MM.1S (cell line): ENCODE measurements around the gene VSX1.

Experiments
- DNase-seq: peaks from one replicate; pipeline ENCODE4 v3.0.0-alpha.2; 2015
- H2AFZ ChIP-seq: fragments of 300-600 bp; sonication (generic); 2 replicates; pipeline ENCODE4 v1.6.0; 2016; ENCODE audit warnings: antibody characterized with exemption, low read length
- H3F3A ChIP-seq: fragments of 300-600 bp; sonication (generic); 2 replicates; pipeline ENCODE4 v1.6.1; 2016; ENCODE audit warnings: mild to moderate bottlenecking, antibody characterized with exemption, low read length, moderate library complexity, mixed read lengths; ENCODE audit not compliant: insufficient read depth
- H3K27ac ChIP-seq: fragments of 300-600 bp; sonication (generic); 2 replicates; pipeline ENCODE4 v1.5.1; 2016; ENCODE audit warnings: mild to moderate bottlenecking, low read length
- H3K27me3 ChIP-seq: fragments of 300-600 bp; sonication (generic); replicated peaks from 2 replicates; pipeline ENCODE4 v1.6.0; 2016; ENCODE audit warnings: low read length; ENCODE audit not compliant: insufficient read depth
- H3K36me3 ChIP-seq: fragments of 300-600 bp; sonication (generic); replicated peaks from 2 replicates; pipeline ENCODE4 v1.6.1; 2016; ENCODE audit warnings: mild to moderate bottlenecking, low read length, mixed read lengths; ENCODE audit not compliant: insufficient read depth
- H3K4me1 ChIP-seq: fragments of 300-600 bp; sonication (generic); 2 replicates; pipeline ENCODE4 v1.6.1; 2016; ENCODE audit warnings: low read length, mixed read lengths
- H3K4me2 ChIP-seq: fragments of 300-600 bp; sonication (generic); 2 replicates; pipeline ENCODE4 v1.6.0; 2016; ENCODE audit warnings: low read depth, low read length
- H3K4me3 ChIP-seq: fragments of 300-600 bp; sonication (generic); 2 replicates; pipeline ENCODE4 v1.5.1; 2016; ENCODE audit warnings: low read length, mixed read lengths
- H3K79me2 ChIP-seq: fragments of 300-600 bp; sonication (generic); 2 replicates; pipeline ENCODE4 v1.6.1; 2016; ENCODE audit warnings: mixed run types, low read length, mixed read lengths
- H3K9ac ChIP-seq: fragments of 300-600 bp; sonication (generic); 2 replicates; pipeline ENCODE4 v1.6.1; 2016; ENCODE audit warnings: low read length, mixed read lengths
- H3K9me2 ChIP-seq: fragments of 300-600 bp; sonication (generic); replicated peaks from 2 replicates; pipeline ENCODE4 v1.6.1; 2016; ENCODE audit warnings: mild to moderate bottlenecking, low read length, mixed read lengths; ENCODE audit not compliant: insufficient read depth
- H3K9me3 ChIP-seq: fragments of 300-600 bp; sonication (generic); replicated peaks from 2 replicates; pipeline ENCODE4 v1.6.1; 2016; ENCODE audit warnings: mild to moderate bottlenecking, low read length, mixed read lengths; ENCODE audit not compliant: insufficient read depth
- H4K20me1 ChIP-seq: fragments of 300-600 bp; sonication (generic); 2 replicates; pipeline ENCODE4 v1.6.1; 2016; ENCODE audit warnings: mild to moderate bottlenecking, low read length, moderate library complexity, mixed read lengths; ENCODE audit not compliant: insufficient read depth
- EZH2 ChIP-seq: fragments of 300-600 bp; sonication (generic); optimal IDR thresholded peaks from 2 replicates; pipeline ENCODE3; 2017; ENCODE audit warnings: low read depth, mild to moderate bottlenecking, antibody characterized with exemption, low read length, mixed read lengths
- EZH2phosphoT487 ChIP-seq: fragments of 300-600 bp; sonication (generic); IDR thresholded peaks from 2 replicates; pipeline ENCODE4 v1.6.1; 2018; ENCODE audit warnings: antibody characterized with exemption, low read length
- TF ChIP-seq, protein P1 (sequence below): fragments of 300-600 bp; sonication (generic); IDR thresholded peaks from 2 replicates; pipeline ENCODE4 v1.5.1; 2016; ENCODE audit warnings: antibody characterized with exemption, low read length, mixed read lengths

Gene VSX1

DNA sequence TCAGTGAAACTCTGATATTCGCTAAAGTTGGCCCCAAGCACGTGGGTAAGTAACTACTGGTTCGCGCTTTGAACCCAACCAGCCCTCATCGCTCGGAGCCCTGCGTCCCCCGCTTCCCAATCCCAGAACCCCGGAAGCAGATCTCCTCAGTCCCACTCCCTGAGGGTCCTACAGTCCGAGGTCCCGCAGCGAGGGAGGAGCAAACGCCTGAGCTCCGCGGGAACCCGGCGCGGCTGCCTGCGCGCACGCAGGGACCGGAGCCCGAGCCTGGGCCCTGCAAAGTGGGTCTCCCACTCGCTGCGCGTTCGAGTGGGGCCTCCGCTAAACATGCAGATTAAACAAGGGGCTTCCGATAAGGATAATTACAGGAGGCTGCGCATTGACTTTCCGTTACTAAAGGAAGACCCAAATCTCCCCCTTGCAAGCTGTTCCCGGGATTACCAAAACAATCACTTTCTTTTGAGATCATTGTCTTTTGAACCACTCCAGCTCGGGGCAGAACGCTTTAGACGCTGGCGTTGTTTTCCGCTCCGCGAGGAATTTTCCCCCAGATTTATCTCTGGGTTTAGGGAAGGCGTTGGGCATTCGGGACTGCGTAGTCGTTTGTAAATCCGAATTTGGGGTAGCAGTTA lies 1.3 kb upstream of the VSX1 start:
- H3K4me3 ChIP-seq: no peak overlapping the region
- H3K9ac ChIP-seq: no peak overlapping the region
- no peaks in the 10 kb centered on the region for H4K20me1 ChIP-seq
- no peaks in the 10 kb centered on the region for H3K9me2 ChIP-seq
- no peak overlapping the region for H2AFZ ChIP-seq
- no peaks in the 10 kb centered on the region for H3F3A ChIP-seq
- no peak for DNase-seq
- TF ChIP-seq EZH2 (no peak), EZH2phosphoT487 (no peak)
- TF ChIP-seq, protein P1, sequence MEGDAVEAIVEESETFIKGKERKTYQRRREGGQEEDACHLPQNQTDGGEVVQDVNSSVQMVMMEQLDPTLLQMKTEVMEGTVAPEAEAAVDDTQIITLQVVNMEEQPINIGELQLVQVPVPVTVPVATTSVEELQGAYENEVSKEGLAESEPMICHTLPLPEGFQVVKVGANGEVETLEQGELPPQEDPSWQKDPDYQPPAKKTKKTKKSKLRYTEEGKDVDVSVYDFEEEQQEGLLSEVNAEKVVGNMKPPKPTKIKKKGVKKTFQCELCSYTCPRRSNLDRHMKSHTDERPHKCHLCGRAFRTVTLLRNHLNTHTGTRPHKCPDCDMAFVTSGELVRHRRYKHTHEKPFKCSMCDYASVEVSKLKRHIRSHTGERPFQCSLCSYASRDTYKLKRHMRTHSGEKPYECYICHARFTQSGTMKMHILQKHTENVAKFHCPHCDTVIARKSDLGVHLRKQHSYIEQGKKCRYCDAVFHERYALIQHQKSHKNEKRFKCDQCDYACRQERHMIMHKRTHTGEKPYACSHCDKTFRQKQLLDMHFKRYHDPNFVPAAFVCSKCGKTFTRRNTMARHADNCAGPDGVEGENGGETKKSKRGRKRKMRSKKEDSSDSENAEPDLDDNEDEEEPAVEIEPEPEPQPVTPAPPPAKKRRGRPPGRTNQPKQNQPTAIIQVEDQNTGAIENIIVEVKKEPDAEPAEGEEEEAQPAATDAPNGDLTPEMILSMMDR: no peak
- no peaks in the 10 kb centered on the region for H3K4me1 ChIP-seq
- H3K4me2 ChIP-seq: peak overlapping the region; percentile 44; the same call in 1 of the 2 replicates
- H3K79me2 ChIP-seq: no peaks in the 10 kb centered on the region
- no peaks in the 10 kb centered on the region for H3K9me3 ChIP-seq
- H3K36me3 ChIP-seq: no peaks in the 10 kb centered on the region
- H3K27ac ChIP-seq: no peak overlapping the region
- H3K27me3 ChIP-seq: peaks cover 24% of the 10 kb centered on the region

DNA sequence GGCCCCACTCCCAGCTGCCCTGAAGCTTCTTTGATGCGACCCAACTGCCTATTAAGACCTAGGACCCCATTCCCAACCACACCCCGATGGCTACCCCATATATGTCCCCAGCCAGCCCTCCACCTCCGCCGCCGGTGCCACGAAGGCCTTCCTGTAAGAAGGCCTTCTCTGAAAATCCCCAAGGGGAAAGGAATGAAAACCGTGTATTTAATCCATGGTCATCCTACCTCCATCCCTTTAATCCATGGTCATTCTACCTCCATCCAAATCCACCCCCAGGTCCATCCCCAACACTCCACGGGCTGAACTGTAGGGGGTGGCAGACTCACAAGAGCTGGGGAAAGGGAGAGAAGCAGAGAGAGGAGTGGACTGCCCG lies 545 bp upstream of the VSX1 start:
- Histone ChIP-seq H3K27ac (no peak overlapping the region), H3K36me3 (no peaks in the 10 kb centered on the region), H3K4me2 (no peak overlapping the region), H3K79me2 (no peaks in the 10 kb centered on the region), H3F3A (no peaks in the 10 kb centered on the region), H4K20me1 (no peaks in the 10 kb centered on the region), H2AFZ (no peak overlapping the region), H3K4me1 (no peaks in the 10 kb centered on the region), H3K4me3 (no peak overlapping the region), H3K9ac (no peak overlapping the region), H3K9me3 (no peaks in the 10 kb centered on the region), H3K9me2 (no peaks in the 10 kb centered on the region), H3K27me3 (peaks cover 29% of the 10 kb centered on the region)
- no peak for TF ChIP-seq EZH2phosphoT487
- TF ChIP-seq EZH2: no peak
- TF ChIP-seq, protein P1: no peak
- DNase-seq: no peak

DNA sequence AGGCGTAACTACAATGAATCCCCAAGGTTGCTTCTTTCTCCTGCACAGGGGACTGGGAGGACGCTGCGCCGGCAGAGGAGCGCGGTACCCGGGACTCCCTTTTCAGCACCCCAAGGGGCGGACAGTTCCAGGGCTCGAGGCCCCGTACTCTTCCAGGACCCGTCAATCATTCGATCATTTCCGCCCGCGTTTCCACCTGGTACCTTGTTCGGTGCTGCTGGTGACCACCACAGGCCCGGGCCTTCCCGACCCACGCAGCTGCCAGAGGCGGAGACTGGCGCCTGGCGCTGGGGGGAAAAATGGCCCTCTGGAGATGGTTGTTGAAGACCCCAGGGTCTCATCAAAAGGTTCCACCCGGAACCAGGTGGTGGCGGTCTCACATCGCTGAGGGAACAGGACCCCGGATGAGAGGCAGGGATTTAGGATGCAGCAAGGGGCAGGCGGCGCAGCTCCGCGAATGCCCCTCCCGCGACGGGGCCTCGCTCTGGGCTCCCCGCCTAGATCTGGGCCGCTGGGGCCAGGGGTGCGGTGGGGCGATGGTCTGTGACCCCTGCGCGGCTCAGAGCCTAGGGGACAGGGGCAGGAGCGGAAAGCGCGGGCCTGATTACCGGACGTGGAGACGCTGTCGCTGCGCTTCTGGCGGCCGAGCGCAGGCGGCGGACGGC lies 744 bp downstream of the VSX1 start:
- Histone ChIP-seq H3K27me3 (peaks cover 29% of the 10 kb centered on the region), H3K4me1 (0 out of 2 replicates have a peak, but pooled peaks cover 5% of the 10 kb centered on the region)
- DNase-seq: no peak

More for the DNA sequence above, 744 bp downstream of the VSX1 start:
- no peaks in the 10 kb centered on the region for H3K36me3 ChIP-seq
- no peak overlapping the region for H3K4me3 ChIP-seq
- no peaks in the 10 kb centered on the region for H4K20me1 ChIP-seq
- H2AFZ ChIP-seq: no peak overlapping the region
- no peaks in the 10 kb centered on the region for H3K79me2 ChIP-seq
- no peaks in the 10 kb centered on the region for H3K9me2 ChIP-seq
- no peak overlapping the region for H3K4me2 ChIP-seq
- H3K27ac ChIP-seq: no peak overlapping the region
- TF ChIP-seq, protein P1: no peak
- TF ChIP-seq EZH2phosphoT487 (no peak), EZH2 (no peak)
- no peaks in the 10 kb centered on the region for H3F3A ChIP-seq
- H3K9me3 ChIP-seq: no peaks in the 10 kb centered on the region
- H3K9ac ChIP-seq: no peak overlapping the region
